Neural progenitor cell (in vitro differentiated cells): ENCODE measurements around the gene BRI3BP. TPM values are rescaled to one million over a fixed set of nuclear protein-coding genes. Genes with fewer than 3 reads are reported as not detected.

Source experiments
- DNase-seq: peaks from one replicate; pipeline ENCODE4 v3.0.0-alpha.2; 2016; ENCODE audit warnings: low spot score
- H2AFZ ChIP-seq: fragments of 200-600 bp; sonication (generic); replicated peaks from 2 replicates; pipeline ENCODE4 v1.6.1; 2016; ENCODE audit warnings: antibody characterized with exemption
- H3F3A ChIP-seq: fragments of 200-600 bp; sonication (generic); 2 replicates; pipeline ENCODE4 v1.6.1; 2016; ENCODE audit warnings: antibody characterized with exemption, low read depth
- H3K27ac ChIP-seq: fragments of 200-600 bp; sonication (generic); 2 replicates; pipeline ENCODE4 v1.5.1; 2016; ENCODE audit warnings: mild to moderate bottlenecking
- H3K27me3 ChIP-seq: fragments of 200-600 bp; sonication (generic); 2 replicates; pipeline ENCODE4 v1.6.1; 2016; ENCODE audit warnings: mild to moderate bottlenecking, moderate library complexity
- H3K36me3 ChIP-seq: fragments of 200-600 bp; sonication (generic); 2 replicates; pipeline ENCODE4 v1.5.1; 2016
- H3K4me1 ChIP-seq: fragments of 200-600 bp; sonication (generic); 2 replicates; pipeline ENCODE4 v1.6.1; 2016; ENCODE audit warnings: mixed run types
- H3K4me2 ChIP-seq: fragments of 200-600 bp; sonication (generic); 2 replicates; pipeline ENCODE4 v1.6.1; 2016
- H3K4me3 ChIP-seq: fragments of 200-600 bp; sonication (generic); 2 replicates; pipeline ENCODE4 v1.5.1; 2016
- H3K79me2 ChIP-seq: fragments of 200-600 bp; sonication (generic); 2 replicates; pipeline ENCODE4 v1.6.1; 2016; ENCODE audit warnings: low read depth
- H3K9ac ChIP-seq: fragments of 200-600 bp; sonication (generic); 2 replicates; pipeline ENCODE4 v1.6.1; 2016
- H3K9me3 ChIP-seq: fragments of 200-600 bp; sonication (generic); 2 replicates; pipeline ENCODE4 v1.5.1; 2016; ENCODE audit warnings: low read depth
- H4K20me1 ChIP-seq: fragments of 200-600 bp; sonication (generic); 2 replicates; pipeline ENCODE4 v1.6.1; 2016; ENCODE audit warnings: low read depth
- H3K27ac Mint-ChIP-seq: 3 replicates; pipeline ENCODE4 v1.8.0; 2021; ENCODE audit warnings: mixed read lengths
- H3K27me3 Mint-ChIP-seq: 2 replicates; pipeline ENCODE4 v1.8.0; 2022; ENCODE audit warnings: low read depth, mild to moderate bottlenecking, inconsistent platforms, moderate library complexity, mixed read lengths; ENCODE audit not compliant: insufficient read depth
- H3K36me3 Mint-ChIP-seq: 3 replicates; pipeline ENCODE4 v1.8.0; 2021; ENCODE audit warnings: mixed read lengths
- H3K4me1 Mint-ChIP-seq: 3 replicates; pipeline ENCODE4 v1.8.0; 2021; ENCODE audit warnings: mixed read lengths
- H3K4me3 Mint-ChIP-seq: 3 replicates; pipeline ENCODE4 v1.8.0; 2021; ENCODE audit warnings: mild to moderate bottlenecking, moderate library complexity, mixed read lengths
- H3K9me3 Mint-ChIP-seq: 3 replicates; pipeline ENCODE4 v1.8.0; 2020; ENCODE audit warnings: mixed read lengths
- EZH2 ChIP-seq: fragments of 200-600 bp; sonication (generic); IDR thresholded peaks from 2 replicates; pipeline ENCODE4 v1.6.1; 2017; ENCODE audit warnings: antibody characterized with exemption, mild to moderate bottlenecking, moderate library complexity
- EZH2phosphoT487 ChIP-seq: fragments of 200-600 bp; sonication (generic); IDR thresholded peaks from 2 replicates; pipeline ENCODE4 v1.6.1; 2017; ENCODE audit warnings: antibody characterized with exemption
- total RNA-seq: library from RNA; depleted of rRNA; stranded (reverse); fragments of >200 nt; gene quantifications from 2 replicates; pipeline ENCODE4 v1.2.3, GENCODE V29; 2015; ENCODE audit warnings: low replicate concordance
- TF ChIP-seq, protein P1 (sequence below): fragments of 200-600 bp; sonication (generic); IDR thresholded peaks from 2 replicates; pipeline ENCODE4 v1.5.1; 2017; ENCODE audit warnings: antibody characterized with exemption, mild to moderate bottlenecking

The BRI3BP gene
- total RNA-seq, 1 donor from 2014 or later: 2.5 TPM

DNA sequence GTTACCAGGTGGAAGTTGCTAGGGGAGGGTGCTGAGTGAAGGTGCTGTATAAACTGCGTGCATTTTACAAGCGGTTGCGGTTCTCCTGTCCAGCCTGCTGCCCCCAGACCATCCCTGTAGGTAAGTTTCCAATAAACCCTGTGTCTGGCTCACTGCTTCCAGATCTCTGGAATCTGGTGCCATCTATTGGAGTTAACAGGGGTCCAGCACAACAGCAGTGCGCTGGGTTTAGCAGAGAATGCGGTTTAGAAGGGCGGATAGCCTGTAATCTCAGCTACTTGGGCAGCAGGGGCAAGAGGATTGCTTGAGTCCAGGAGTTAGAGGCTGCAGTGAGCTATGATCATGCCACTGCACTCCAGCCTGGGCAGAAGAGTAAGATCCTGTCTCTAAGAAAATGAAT, 76.7 kb downstream of the BRI3BP start:
- no peaks in the 10 kb centered on the region for H3K36me3 ChIP-seq
- H3K79me2 ChIP-seq: no peaks in the 10 kb centered on the region
- H3K9ac ChIP-seq: no peak overlapping the region
- Mint-ChIP-seq H3K4me3 (no peak overlapping the region), H3K36me3 (peaks cover 3% of the 10 kb centered on the region), H3K27ac (no peak overlapping the region), H3K27me3 (peaks cover 5% of the 10 kb centered on the region), H3K9me3 (no peaks in the 10 kb centered on the region), H3K4me1 (peaks cover 11% of the 10 kb centered on the region)
- H2AFZ ChIP-seq: no peak overlapping the region
- H3F3A ChIP-seq: peaks cover 8% of the 10 kb centered on the region
- no peaks in the 10 kb centered on the region for H3K27me3 ChIP-seq
- DNase-seq: peak; percentile 62
- no peaks in the 10 kb centered on the region for H4K20me1 ChIP-seq
- H3K4me1 ChIP-seq: peaks cover 11% of the 10 kb centered on the region
- H3K4me3 ChIP-seq: no peak overlapping the region
- no peak overlapping the region for H3K4me2 ChIP-seq
- H3K27ac ChIP-seq: no peak overlapping the region
- TF ChIP-seq EZH2: no peak
- TF ChIP-seq, protein P1, sequence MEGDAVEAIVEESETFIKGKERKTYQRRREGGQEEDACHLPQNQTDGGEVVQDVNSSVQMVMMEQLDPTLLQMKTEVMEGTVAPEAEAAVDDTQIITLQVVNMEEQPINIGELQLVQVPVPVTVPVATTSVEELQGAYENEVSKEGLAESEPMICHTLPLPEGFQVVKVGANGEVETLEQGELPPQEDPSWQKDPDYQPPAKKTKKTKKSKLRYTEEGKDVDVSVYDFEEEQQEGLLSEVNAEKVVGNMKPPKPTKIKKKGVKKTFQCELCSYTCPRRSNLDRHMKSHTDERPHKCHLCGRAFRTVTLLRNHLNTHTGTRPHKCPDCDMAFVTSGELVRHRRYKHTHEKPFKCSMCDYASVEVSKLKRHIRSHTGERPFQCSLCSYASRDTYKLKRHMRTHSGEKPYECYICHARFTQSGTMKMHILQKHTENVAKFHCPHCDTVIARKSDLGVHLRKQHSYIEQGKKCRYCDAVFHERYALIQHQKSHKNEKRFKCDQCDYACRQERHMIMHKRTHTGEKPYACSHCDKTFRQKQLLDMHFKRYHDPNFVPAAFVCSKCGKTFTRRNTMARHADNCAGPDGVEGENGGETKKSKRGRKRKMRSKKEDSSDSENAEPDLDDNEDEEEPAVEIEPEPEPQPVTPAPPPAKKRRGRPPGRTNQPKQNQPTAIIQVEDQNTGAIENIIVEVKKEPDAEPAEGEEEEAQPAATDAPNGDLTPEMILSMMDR: peak; percentile 44
- H3K9me3 ChIP-seq: no peaks in the 10 kb centered on the region

DNA sequence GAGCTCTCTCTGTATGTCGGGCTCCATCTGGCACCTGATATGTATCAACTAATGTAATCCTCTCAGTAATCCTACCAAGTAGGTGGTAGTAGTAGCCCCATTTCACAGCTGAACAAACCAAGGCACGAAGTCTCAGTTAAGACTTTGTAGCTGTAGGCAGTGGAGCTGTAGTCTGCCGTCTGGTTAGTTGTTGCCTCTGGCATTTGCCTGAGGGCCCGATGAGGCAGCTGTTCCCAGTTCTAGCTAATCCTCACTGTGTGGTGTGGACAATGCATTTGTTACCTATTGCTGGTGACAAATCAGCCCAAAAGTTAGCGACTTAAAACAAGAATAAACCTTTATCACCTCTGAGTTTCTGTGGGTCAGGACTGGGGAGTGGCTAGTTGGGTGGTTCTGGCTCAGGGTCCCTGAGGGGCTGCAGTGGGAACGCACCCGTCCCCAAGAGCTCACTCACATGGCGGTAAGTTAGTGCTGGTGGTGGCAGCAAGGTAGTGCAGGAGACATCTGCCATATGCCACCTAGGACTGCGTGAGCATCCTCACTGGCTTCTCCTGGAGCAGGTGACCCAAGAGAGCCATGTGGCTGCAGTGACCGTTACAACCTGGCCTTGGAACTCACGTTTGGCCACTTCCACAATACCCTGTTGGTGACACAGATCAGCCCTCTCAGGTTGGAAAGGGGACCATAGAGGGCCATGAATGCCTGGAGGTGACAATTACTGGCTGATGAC, 77.4 kb downstream of the BRI3BP start:
- peaks cover 11% of the 10 kb centered on the region for H3K4me1 Mint-ChIP-seq
- H3K4me2 ChIP-seq: no peak overlapping the region
- H3F3A ChIP-seq: peaks cover 8% of the 10 kb centered on the region
- no peak overlapping the region for H3K27ac ChIP-seq
- H3K4me3 Mint-ChIP-seq: no peak overlapping the region
- no peak overlapping the region for H3K27ac Mint-ChIP-seq
- TF ChIP-seq EZH2phosphoT487 (no peak), EZH2 (no peak)
- TF ChIP-seq, protein P1: no peak
- H4K20me1 ChIP-seq: no peaks in the 10 kb centered on the region
- H3K36me3 Mint-ChIP-seq: peaks cover 4% of the 10 kb centered on the region
- H3K27me3 Mint-ChIP-seq: peaks cover 5% of the 10 kb centered on the region
- H3K9me3 ChIP-seq: no peaks in the 10 kb centered on the region
- no peaks in the 10 kb centered on the region for H3K79me2 ChIP-seq
- H2AFZ ChIP-seq: no peak overlapping the region
- no peak for DNase-seq
- H3K9ac ChIP-seq: no peak overlapping the region
- peaks cover 10% of the 10 kb centered on the region for H3K4me1 ChIP-seq
- H3K4me3 ChIP-seq: no peak overlapping the region
- no peaks in the 10 kb centered on the region for H3K36me3 ChIP-seq
- no peaks in the 10 kb centered on the region for H3K9me3 Mint-ChIP-seq
- H3K27me3 ChIP-seq: no peaks in the 10 kb centered on the region

DNA sequence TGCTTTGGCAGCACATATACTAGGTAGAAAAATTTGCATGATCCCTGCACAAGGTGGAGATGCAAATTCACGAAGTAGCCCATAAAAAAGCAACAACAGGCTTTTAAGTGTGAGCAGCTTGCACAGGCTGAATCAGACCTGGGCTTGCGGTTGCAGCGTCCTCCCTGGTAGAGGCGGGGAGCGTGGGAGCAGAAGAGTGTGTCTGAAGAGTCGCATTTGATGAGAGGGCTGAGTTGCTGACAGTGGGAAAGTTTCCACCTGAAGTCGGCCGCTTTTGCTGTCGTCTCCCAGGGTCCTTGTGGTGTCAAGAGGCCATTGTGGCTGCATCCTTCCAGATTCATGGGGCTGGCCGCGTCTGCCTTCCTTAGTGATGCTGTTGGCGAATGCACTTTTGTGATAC, 78.0 kb downstream of the BRI3BP start:
- H3K27ac Mint-ChIP-seq: no peak overlapping the region
- H3K4me1 Mint-ChIP-seq: peaks cover 8% of the 10 kb centered on the region
- Histone ChIP-seq H3K79me2 (no peaks in the 10 kb centered on the region), H3K4me2 (no peak overlapping the region), H3K27me3 (no peaks in the 10 kb centered on the region), H3K27ac (no peak overlapping the region), H3F3A (peaks cover 8% of the 10 kb centered on the region), H2AFZ (no peak overlapping the region), H3K4me1 (peaks cover 6% of the 10 kb centered on the region), H4K20me1 (no peaks in the 10 kb centered on the region), H3K4me3 (no peak overlapping the region), H3K9me3 (no peaks in the 10 kb centered on the region), H3K36me3 (no peaks in the 10 kb centered on the region), H3K9ac (no peak overlapping the region)
- H3K4me3 Mint-ChIP-seq: no peak overlapping the region
- no peaks in the 10 kb centered on the region for H3K9me3 Mint-ChIP-seq
- peaks cover 10% of the 10 kb centered on the region for H3K36me3 Mint-ChIP-seq
- DNase-seq: no peak
- H3K27me3 Mint-ChIP-seq: peaks cover 3% of the 10 kb centered on the region
- TF ChIP-seq EZH2 (no peak), EZH2phosphoT487 (no peak)
- TF ChIP-seq, protein P1: no peak
